ENCODE results near the gene EHD1. TPM values are rescaled to one million over a fixed set of nuclear protein-coding genes. Genes with fewer than 3 reads are reported as not detected.

EHD1 gene
- total RNA-seq, 2 donors from 2014 or later: 39.7 to 43.8 TPM

GRCh38 chr11:64872790-64873488 is 5.5 kb downstream of the EHD1 start:
- Mint-ChIP-seq H3K4me3 (no peak overlapping the region), H3K36me3 (ENCODE audit: low read depth) (peaks cover 14% of the 10 kb centered on the region), H3K4me1 (peaks cover 33% of the 10 kb centered on the region), H3K27me3 (ENCODE audit: insufficient read depth) (peaks cover 3% of the 10 kb centered on the region), H3K27ac (no peak overlapping the region), H3K9me3 (no peaks in the 10 kb centered on the region)
- no peaks in the 10 kb centered on the region for H3K27me3 ChIP-seq (ENCODE audit: control insufficient read depth, insufficient read depth, low read length, poor library complexity, severe bottlenecking)
- WGBS, 2 experiments (ENCODE audit: insufficient coverage in 1 of 2, insufficient read length in 1 of 2): 93 to 100% methylated on average over 7 to 8 of the region's 8 CpGs
- H3K9ac ChIP-seq (ENCODE audit: extremely low read depth, low read length, poor library complexity, severe bottlenecking): no peak overlapping the region
- H3K4me3 ChIP-seq (ENCODE audit: low read length): no peak overlapping the region
- H3K27ac ChIP-seq (ENCODE audit: low read depth, low read length): no peak overlapping the region
- H3K4me1 ChIP-seq (ENCODE audit: control insufficient read depth, insufficient read depth, low read length): peaks cover 16% of the 10 kb centered on the region
- no peak for TF ChIP-seq CTCF (conservative IDR thresholded peaks at IDR 0.05)
- no peaks in the 10 kb centered on the region for H3K9me3 ChIP-seq (ENCODE audit: control insufficient read depth, low read length)
- H3K36me3 ChIP-seq (ENCODE audit: control insufficient read depth, insufficient read depth, low read length): peaks cover 12% of the 10 kb centered on the region
- no peak for DNase-seq

GRCh38 chr11:64871492-64871891 is 6.9 kb downstream of the EHD1 start:
- Histone ChIP-seq H3K27me3 (ENCODE audit: control insufficient read depth, insufficient read depth, low read length, poor library complexity, severe bottlenecking) (no peaks in the 10 kb centered on the region), H3K4me3 (ENCODE audit: low read length) (no peak overlapping the region), H3K27ac (ENCODE audit: low read depth, low read length) (peak overlapping the region; percentile 80), H3K36me3 (ENCODE audit: control insufficient read depth, insufficient read depth, low read length) (peaks cover 12% of the 10 kb centered on the region), H3K9ac (ENCODE audit: extremely low read depth, low read length, poor library complexity, severe bottlenecking) (no peak overlapping the region), H3K9me3 (ENCODE audit: control insufficient read depth, low read length) (no peaks in the 10 kb centered on the region), H3K4me1 (ENCODE audit: control insufficient read depth, insufficient read depth, low read length) (peaks cover 16% of the 10 kb centered on the region)
- Mint-ChIP-seq H3K4me3 (no peak overlapping the region), H3K9me3 (no peaks in the 10 kb centered on the region), H3K27me3 (ENCODE audit: insufficient read depth) (no peaks in the 10 kb centered on the region), H3K27ac (peak overlapping the region; percentile 85), H3K36me3 (ENCODE audit: low read depth) (peaks cover 18% of the 10 kb centered on the region), H3K4me1 (peaks cover 23% of the 10 kb centered on the region)
- no peak for TF ChIP-seq CTCF (conservative IDR thresholded peaks at IDR 0.05)
- 71 to 80% methylated on average over 1 to 3 of the region's 3 CpGs for WGBS, 2 experiments (ENCODE audit: insufficient coverage in 1 of 2, insufficient read length in 1 of 2)
- no peak for DNase-seq

GRCh38 chr11:64870893-64871466 is 7.4 kb downstream of the EHD1 start:
- Mint-ChIP-seq H3K36me3 (ENCODE audit: low read depth) (peaks cover 18% of the 10 kb centered on the region), H3K4me1 (peaks cover 20% of the 10 kb centered on the region), H3K4me3 (no peak overlapping the region), H3K9me3 (no peaks in the 10 kb centered on the region), H3K27me3 (ENCODE audit: insufficient read depth) (no peaks in the 10 kb centered on the region), H3K27ac (peak overlapping the region; percentile 85)
- peak overlapping the region; percentile 80 for H3K27ac ChIP-seq (ENCODE audit: low read depth, low read length)
- H3K27me3 ChIP-seq (ENCODE audit: control insufficient read depth, insufficient read depth, low read length, poor library complexity, severe bottlenecking): no peaks in the 10 kb centered on the region
- TF ChIP-seq CTCF (conservative IDR thresholded peaks at IDR 0.05): no peak
- peaks cover 12% of the 10 kb centered on the region for H3K36me3 ChIP-seq (ENCODE audit: control insufficient read depth, insufficient read depth, low read length)
- H3K4me3 ChIP-seq (ENCODE audit: low read length): no peak overlapping the region
- no peaks in the 10 kb centered on the region for H3K9me3 ChIP-seq (ENCODE audit: control insufficient read depth, low read length)
- H3K4me1 ChIP-seq (ENCODE audit: control insufficient read depth, insufficient read depth, low read length): peaks cover 16% of the 10 kb centered on the region
- no peak overlapping the region for H3K9ac ChIP-seq (ENCODE audit: extremely low read depth, low read length, poor library complexity, severe bottlenecking)
- no peak for DNase-seq
- WGBS, 2 experiments (ENCODE audit: insufficient coverage in 1 of 2, insufficient read length in 1 of 2): 88 to 89% methylated on average over 17 to 20 of the region's 20 CpGs
